ENCODE data around the gene INSL3. TPM values are rescaled to one million over a fixed set of nuclear protein-coding genes. Genes with fewer than 3 reads are reported as not detected.

INSL3 gene
- total RNA-seq, 5 donors from 2014 or later (not counting 1 experiment from before 2014, with no cell fraction given), result 4.3 to 8.9 (median 5.4) TPM

- H3K4me1 ChIP-seq (ENCODE audit: control insufficient read depth in 1 of 2, extremely low read depth in 1 of 2, insufficient read depth in 2 of 2, low read length in 2 of 2), result peaks cover 26 to 89% of the 10 kb centered on the region in 2 experiments
- peak overlapping the region; percentile 68 to 73 for H3K4me3 ChIP-seq (ENCODE audit: control insufficient read depth in 1 of 2, extremely low read depth in 1 of 2, low read length in 1 of 2)
- Mint-ChIP-seq H3K9me3 (no peaks in the 10 kb centered on the region), H3K27me3 (no peaks in the 10 kb centered on the region), H3K27ac (peak overlapping the region; percentile 92 to 99), H3K36me3 (peaks cover 13% of the 10 kb centered on the region), H3K4me3 (peak overlapping the region; percentile 83 to 93 (median 93)), H3K4me1 (peaks cover 63 to 70% (median 68%) of the 10 kb centered on the region in 3 donors)
- H3K27me3 ChIP-seq (replicated peaks in 1 of 2; ENCODE audit: control insufficient read depth in 2 of 2, extremely low read depth in 1 of 2, insufficient read depth in 2 of 2, low read length in 1 of 2), result no peaks in the 10 kb centered on the region
- ATAC-seq (replicated peaks in 1 of 4), result no peak
- H3K36me3 ChIP-seq (ENCODE audit: control insufficient read depth in 2 of 2, extremely low read depth in 1 of 2, insufficient read depth in 1 of 2, low read length in 1 of 2), result peaks cover 23 to 37% of the 10 kb centered on the region in 2 donors
- DNase-seq, result peak in 29 of 35 experiments; percentile 19 to 77 (median 37)
- ChIA-PET POLR2A (interaction anchor here (0.6 kb wide), 2 partner anchors 30 to 437 kb away, joined by 3 to 7 read pairs; no protein-coding TSS in a partner anchor), CTCF (interaction anchor here in 1 of 2 donors (1.2 kb wide), 1 partner anchor 9 kb away, joined by 3 read pairs; no protein-coding TSS in a partner anchor)
- peak overlapping the region; percentile 95 for H3K27ac ChIP-seq (ENCODE audit: low read length)
- H3K9me3 ChIP-seq, result no peaks in the 10 kb centered on the region
- WGBS (ENCODE audit: insufficient coverage), result 12% methylated on average over 5 of the region's 8 CpGs
These were observed 24.8 kb upstream of the INSL3 start for GRCh38 chr19:17846146-17846545.

GRCh38 chr19:17843908-17844490, 22.7 kb upstream of the INSL3 start:
- Mint-ChIP-seq H3K27ac (peak overlapping the region; percentile 92 to 99), H3K4me3 (peak overlapping the region in 2 of 3 donors; percentile 17 to 83), H3K27me3 (no peaks in the 10 kb centered on the region), H3K4me1 (peaks cover 49 to 56% (median 56%) of the 10 kb centered on the region in 3 donors), H3K36me3 (peaks cover 26% of the 10 kb centered on the region), H3K9me3 (no peaks in the 10 kb centered on the region)
- no peak overlapping the region for H3K4me3 ChIP-seq (ENCODE audit: control insufficient read depth in 1 of 2, extremely low read depth in 1 of 2, low read length in 1 of 2)
- ChIA-PET CTCF (no interaction called here), POLR2A (no interaction called here)
- H3K27me3 ChIP-seq (replicated peaks in 1 of 2; ENCODE audit: control insufficient read depth in 2 of 2, extremely low read depth in 1 of 2, insufficient read depth in 2 of 2, low read length in 1 of 2), result no peaks in the 10 kb centered on the region
- H3K4me1 ChIP-seq (ENCODE audit: control insufficient read depth in 1 of 2, extremely low read depth in 1 of 2, insufficient read depth in 2 of 2, low read length in 2 of 2), result peaks cover 18 to 68% of the 10 kb centered on the region in 2 experiments
- H3K9me3 ChIP-seq, result no peaks in the 10 kb centered on the region
- ATAC-seq (replicated peaks in 1 of 4) (no peak), DNase-seq (no peak)
- peaks cover 38 to 57% of the 10 kb centered on the region in 2 donors for H3K36me3 ChIP-seq (ENCODE audit: control insufficient read depth in 2 of 2, extremely low read depth in 1 of 2, insufficient read depth in 1 of 2, low read length in 1 of 2)
- 85% methylated on average over 14 of the region's 14 CpGs for WGBS (ENCODE audit: insufficient coverage)
- no peak overlapping the region for H3K27ac ChIP-seq (ENCODE audit: low read length)

GRCh38 chr19:17843292-17843827, 22.0 kb upstream of the INSL3 start:
- peaks cover 41 to 61% of the 10 kb centered on the region in 2 donors for H3K36me3 ChIP-seq (ENCODE audit: control insufficient read depth in 2 of 2, extremely low read depth in 1 of 2, insufficient read depth in 1 of 2, low read length in 1 of 2)
- ATAC-seq (replicated peaks in 1 of 4) (no peak), DNase-seq (no peak)
- H3K4me3 Mint-ChIP-seq, result peak overlapping the region in 1 of 3 donors; percentile 83
- no peaks in the 10 kb centered on the region for H3K9me3 Mint-ChIP-seq
- no peak overlapping the region for H3K4me3 ChIP-seq (ENCODE audit: control insufficient read depth in 1 of 2, extremely low read depth in 1 of 2, low read length in 1 of 2)
- H3K27ac Mint-ChIP-seq, result peak overlapping the region; percentile 74 to 92
- no peaks in the 10 kb centered on the region for H3K27me3 ChIP-seq (replicated peaks in 1 of 2; ENCODE audit: control insufficient read depth in 2 of 2, extremely low read depth in 1 of 2, insufficient read depth in 2 of 2, low read length in 1 of 2)
- H3K9me3 ChIP-seq, result no peaks in the 10 kb centered on the region
- peaks cover 13 to 62% of the 10 kb centered on the region in 2 experiments for H3K4me1 ChIP-seq (ENCODE audit: control insufficient read depth in 1 of 2, extremely low read depth in 1 of 2, insufficient read depth in 2 of 2, low read length in 2 of 2)
- CTCF ChIA-PET, result no interaction called here
- no peak overlapping the region for H3K27ac ChIP-seq (ENCODE audit: low read length)
- POLR2A ChIA-PET, result interaction anchor here (0.5 to 0.6 kb wide), 2 partner anchors 1430 to 1778 kb away, joined by 3 read pairs; no protein-coding TSS in a partner anchor
- H3K4me1 Mint-ChIP-seq, result peaks cover 43 to 50% (median 49%) of the 10 kb centered on the region in 3 donors
- no peaks in the 10 kb centered on the region for H3K27me3 Mint-ChIP-seq
- 94% methylated on average over 8 of the region's 9 CpGs for WGBS (ENCODE audit: insufficient coverage)
- H3K36me3 Mint-ChIP-seq, result peaks cover 30% of the 10 kb centered on the region

GRCh38 chr19:17842663-17843291, 21.5 kb upstream of the INSL3 start:
- Mint-ChIP-seq H3K4me1 (peaks cover 37 to 44% (median 43%) of the 10 kb centered on the region in 3 donors), H3K27ac (peak overlapping the region; percentile 74 to 92), H3K9me3 (no peaks in the 10 kb centered on the region), H3K4me3 (peak overlapping the region in 1 of 3 donors; percentile 83), H3K36me3 (peaks cover 35% of the 10 kb centered on the region), H3K27me3 (no peaks in the 10 kb centered on the region)
- Histone ChIP-seq H3K4me3 (ENCODE audit: control insufficient read depth in 1 of 2, extremely low read depth in 1 of 2, low read length in 1 of 2) (no peak overlapping the region), H3K27me3 (replicated peaks in 1 of 2; ENCODE audit: control insufficient read depth in 2 of 2, extremely low read depth in 1 of 2, insufficient read depth in 2 of 2, low read length in 1 of 2) (no peaks in the 10 kb centered on the region), H3K4me1 (ENCODE audit: control insufficient read depth in 1 of 2, extremely low read depth in 1 of 2, insufficient read depth in 2 of 2, low read length in 2 of 2) (peaks cover 9 to 56% of the 10 kb centered on the region in 2 experiments), H3K9me3 (no peaks in the 10 kb centered on the region), H3K27ac (ENCODE audit: low read length) (no peak overlapping the region), H3K36me3 (ENCODE audit: control insufficient read depth in 2 of 2, extremely low read depth in 1 of 2, insufficient read depth in 1 of 2, low read length in 1 of 2) (peaks cover 41 to 67% of the 10 kb centered on the region in 2 donors)
- 98% methylated on average over 20 of the region's 20 CpGs for WGBS (ENCODE audit: insufficient coverage)
- POLR2A ChIA-PET, result interaction anchor here (0.5 to 0.7 kb wide), 4 partner anchors 23 to 1777 kb away, joined by 3 to 12 read pairs (median 4); no protein-coding TSS in a partner anchor
- no peak for ATAC-seq (replicated peaks in 1 of 4)
- no peak for DNase-seq
- CTCF ChIA-PET, result interaction anchor here in 1 of 2 donors (0.7 kb wide), 1 partner anchor 13 kb away, joined by 4 read pairs; no protein-coding TSS in a partner anchor

- Histone ChIP-seq H3K9me3 (no peaks in the 10 kb centered on the region), H3K27ac (ENCODE audit: low read length) (no peak overlapping the region), H3K36me3 (ENCODE audit: control insufficient read depth in 2 of 2, extremely low read depth in 1 of 2, insufficient read depth in 1 of 2, low read length in 1 of 2) (peaks cover 41 to 73% of the 10 kb centered on the region in 2 donors), H3K4me1 (ENCODE audit: control insufficient read depth in 1 of 2, extremely low read depth in 1 of 2, insufficient read depth in 2 of 2, low read length in 2 of 2) (peaks cover 9 to 57% of the 10 kb centered on the region in 2 experiments), H3K4me3 (ENCODE audit: control insufficient read depth in 1 of 2, extremely low read depth in 1 of 2, low read length in 1 of 2) (no peak overlapping the region), H3K27me3 (replicated peaks in 1 of 2; ENCODE audit: control insufficient read depth in 2 of 2, extremely low read depth in 1 of 2, insufficient read depth in 2 of 2, low read length in 1 of 2) (no peaks in the 10 kb centered on the region)
- H3K27me3 Mint-ChIP-seq, result no peaks in the 10 kb centered on the region
- H3K4me3 Mint-ChIP-seq, result no peak overlapping the region
- ChIA-PET POLR2A (interaction anchor here in 1 of 2 donors (0.6 to 0.7 kb wide), 2 partner anchors 24 to 36 kb away, joined by 4 to 12 read pairs; no protein-coding TSS in a partner anchor), CTCF (interaction anchor here in 1 of 2 donors (0.7 kb wide), 1 partner anchor 14 kb away, joined by 4 read pairs; no protein-coding TSS in a partner anchor)
- H3K36me3 Mint-ChIP-seq, result peaks cover 39% of the 10 kb centered on the region
- 89% methylated on average over 32 of the region's 56 CpGs for WGBS (ENCODE audit: insufficient coverage)
- peaks cover 37 to 41% (median 41%) of the 10 kb centered on the region in 3 donors for H3K4me1 Mint-ChIP-seq
- DNase-seq (peak in 33 of 35 experiments; percentile 20 to 66 (median 46)), ATAC-seq (replicated peaks in 1 of 4) (peak; percentile 17 to 68 (median 40))
- H3K27ac Mint-ChIP-seq, result no peak overlapping the region
- H3K9me3 Mint-ChIP-seq, result no peaks in the 10 kb centered on the region
These were observed 20.7 kb upstream of the INSL3 start for GRCh38 chr19:17841810-17842662.
